Left lung (tissue), 10 donors: ENCODE data around the gene CCNYL1. TPM values are rescaled to one million over a fixed set of nuclear protein-coding genes. Genes with fewer than 3 reads are reported as not detected.
"Not testable (repeated sequence)": the region's sequence is repeated elsewhere in the genome, so short reads cannot be mapped to it uniquely, and the experiment has no call there.

Experiments used
- ATAC-seq: fragments of 200-7000 bp; cut with Tn5 transposase; one replicate; pipeline ENCODE4 v1.9.1; 2020; ENCODE audit warnings: moderate library complexity
- DNase-seq, 4 donors: peaks; one replicate each; pipeline ENCODE4 v3.0.0-alpha.2; 2013 to 2020
- H3K27ac ChIP-seq, 2 donors: fragments of 200-600 bp; sonication (generic) in 1 of 2; one replicate each; pipeline versions ENCODE4 v1.5.0 to v1.8.0; 2020 to 2021
- H3K27me3 ChIP-seq, 2 donors: fragments of 200-600 bp; sonication (generic) in 1 of 2; one replicate each; pipeline versions ENCODE4 v1.5.0 to v1.8.0; 2020 to 2021
- H3K36me3 ChIP-seq, 2 donors: fragments of 200-600 bp; sonication (generic) in 1 of 2; one replicate each; pipeline versions ENCODE4 v1.5.0 to v1.8.0; 2020 to 2021
- H3K4me1 ChIP-seq, 2 donors: fragments of 200-600 bp; one replicate each; pipeline ENCODE4 v1.8.0; 2021
- H3K4me3 ChIP-seq, 2 donors: fragments of 200-600 bp; sonication (generic) in 1 of 2; one replicate each; pipeline versions ENCODE4 v1.5.0 to v1.8.0; 2020 to 2021; ENCODE audit warnings: mild to moderate bottlenecking in 1 of 2
- H3K9me3 ChIP-seq, 2 donors: fragments of 200-600 bp; sonication (generic) in 1 of 2; one replicate each; pipeline versions ENCODE4 v1.5.0 to v1.8.0; 2020 to 2021
- CTCF ChIP-seq, 2 donors: fragments of 200-600 bp; sonication (generic) in 1 of 2; IDR thresholded peaks; one replicate each; pipeline versions ENCODE4 v1.5.0 to v1.8.0; 2021; ENCODE audit warnings: antibody characterized with exemption in 2 of 2
- intact Hi-C, 2 donors: fragments of 100-400 bp; cut with DNase I; formaldehyde crosslinking; loops; one replicate each; pipeline versions ENCODE4 v1.11.2 to v1.14.2; 2022
- polyA plus RNA-seq, 6 donors: library from polyadenylated mRNA; unstranded; fragments of 120-200 nt; gene quantifications; one replicate each; pipeline ENCODE4 v1.2.1, GENCODE V29; 2013; ENCODE audit not compliant: insufficient read length in 6 of 6
- total RNA-seq, 2 donors: library from RNA; stranded (reverse); fragmentation: NEBNext Ultra II Directional; extraction: Animal tissue kit (Norgen Biotek cat#: 25700); gene quantifications; one replicate each; pipeline ENCODE4 v1.2.1, GENCODE V29; 2021
- donor health status: DM: no; HTN: yes; CAD: no.
- donor health status: DM: no; HTN: no; CAD: no.

Gene CCNYL1
- total and polyA plus RNA-seq, 8 donors, result 18.8 to 33.2 (median 24.2) TPM

GRCh38 chr2:207682557-207682956, 28.9 kb upstream of the CCNYL1 start:
- TF ChIP-seq CTCF (IDR thresholded peaks at IDR 0.05), result no peak
- ATAC-seq, result no peak
- H3K27me3 ChIP-seq, result peaks cover 4 to 10% of the 10 kb centered on the region in 2 donors
- H3K4me3 ChIP-seq, result no peak overlapping the region
- intact Hi-C loops, result no loop called here
- no peaks in the 10 kb centered on the region for H3K36me3 ChIP-seq
- no peak overlapping the region for H3K27ac ChIP-seq
- no peaks in the 10 kb centered on the region for H3K9me3 ChIP-seq
- no peak for DNase-seq
- no peaks in the 10 kb centered on the region for H3K4me1 ChIP-seq

- Histone ChIP-seq H3K27me3 (peaks cover 4 to 10% of the 10 kb centered on the region in 2 donors), H3K27ac (no peak overlapping the region), H3K4me1 (no peaks in the 10 kb centered on the region), H3K4me3 (no peak overlapping the region), H3K9me3 (no peaks in the 10 kb centered on the region), H3K36me3 (no peaks in the 10 kb centered on the region)
- intact Hi-C loops, result no loop called here
- DNase-seq (no peak), ATAC-seq (no peak)
- no peak for TF ChIP-seq CTCF (IDR thresholded peaks at IDR 0.05)
Observed at GRCh38 chr2:207683438-207683837, 28.0 kb upstream of the CCNYL1 start.

- Histone ChIP-seq H3K27me3 (peaks cover 4 to 10% of the 10 kb centered on the region in 2 donors), H3K9me3 (no peaks in the 10 kb centered on the region), H3K36me3 (no peaks in the 10 kb centered on the region), H3K27ac (no peak overlapping the region), H3K4me1 (no peaks in the 10 kb centered on the region), H3K4me3 (no peak overlapping the region)
- intact Hi-C loops, result no loop called here
- DNase-seq (no peak), ATAC-seq (no peak)
- no peak for TF ChIP-seq CTCF (IDR thresholded peaks at IDR 0.05)
Observed at GRCh38 chr2:207683879-207684627, 27.4 kb upstream of the CCNYL1 start.

- Histone ChIP-seq H3K4me3 (no peak overlapping the region), H3K27ac (no peak overlapping the region), H3K9me3 (no peaks in the 10 kb centered on the region), H3K36me3 (no peaks in the 10 kb centered on the region), H3K27me3 (no peaks in the 10 kb centered on the region), H3K4me1 (peaks cover 0 to 6% of the 10 kb centered on the region in 2 donors)
- ATAC-seq (no peak), DNase-seq (no peak)
- intact Hi-C loops, result no loop called here
- no peak for TF ChIP-seq CTCF (IDR thresholded peaks at IDR 0.05)
Observed at GRCh38 chr2:207686812-207687211, 24.6 kb upstream of the CCNYL1 start.

- H3K27ac ChIP-seq, result no peak overlapping the region
- intact Hi-C loops, result no loop called here
- H3K36me3 ChIP-seq, result no peaks in the 10 kb centered on the region
- no peaks in the 10 kb centered on the region for H3K9me3 ChIP-seq
- TF ChIP-seq CTCF (IDR thresholded peaks at IDR 0.05), result no peak
- no peak overlapping the region for H3K4me3 ChIP-seq
- ATAC-seq (no peak), DNase-seq (no peak)
- H3K4me1 ChIP-seq, result peaks cover 0 to 12% of the 10 kb centered on the region in 2 donors
- no peaks in the 10 kb centered on the region for H3K27me3 ChIP-seq
Observed at GRCh38 chr2:207688597-207688996, 22.8 kb upstream of the CCNYL1 start.

GRCh38 chr2:207690845-207691461, 20.5 kb upstream of the CCNYL1 start:
- H3K36me3 ChIP-seq, ATAC-seq, H3K9me3 ChIP-seq, H3K4me3 ChIP-seq, DNase-seq, H3K27me3 ChIP-seq, intact Hi-C loops: not testable (repeated sequence)
- peaks cover 0 to 12% of the 10 kb centered on the region in 2 donors for H3K4me1 ChIP-seq
- H3K27ac ChIP-seq, result peak overlapping the region in 1 of 2 donors; percentile 11
